HG03039 (cell line): ENCODE data around the gene FOSL1.

Experiments used
- ATAC-seq: cut with Tn5 transposase; IDR thresholded peaks from one replicate; pipeline ENCODE4 v1.9.1; 2021; ENCODE audit warnings: mild to moderate bottlenecking, moderate library complexity; ENCODE audit not compliant: unreplicated experiment

FOSL1 gene

DNA sequence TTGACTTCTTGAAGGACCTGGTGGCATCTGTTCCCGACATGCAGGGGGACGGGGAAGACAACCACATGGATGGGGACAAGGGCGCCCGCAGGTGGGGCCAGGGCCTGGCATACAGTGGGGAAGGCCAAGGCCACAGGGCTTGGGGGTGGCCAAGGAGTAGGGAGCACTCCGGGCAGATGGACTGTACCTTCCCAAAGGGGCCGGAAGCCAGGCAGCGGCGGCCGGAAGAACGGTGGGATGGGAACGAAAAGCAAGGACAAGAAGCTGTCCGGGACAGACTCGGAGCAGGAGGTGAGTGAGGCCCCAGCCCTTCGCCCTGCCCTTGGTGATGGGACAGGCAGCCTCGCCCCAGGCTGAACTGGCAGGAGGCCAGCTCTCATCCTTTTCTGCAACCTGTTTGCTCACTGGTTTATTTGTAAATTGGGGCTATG lies 20.2 kb upstream of the FOSL1 start:
- ATAC-seq: no peak

DNA sequence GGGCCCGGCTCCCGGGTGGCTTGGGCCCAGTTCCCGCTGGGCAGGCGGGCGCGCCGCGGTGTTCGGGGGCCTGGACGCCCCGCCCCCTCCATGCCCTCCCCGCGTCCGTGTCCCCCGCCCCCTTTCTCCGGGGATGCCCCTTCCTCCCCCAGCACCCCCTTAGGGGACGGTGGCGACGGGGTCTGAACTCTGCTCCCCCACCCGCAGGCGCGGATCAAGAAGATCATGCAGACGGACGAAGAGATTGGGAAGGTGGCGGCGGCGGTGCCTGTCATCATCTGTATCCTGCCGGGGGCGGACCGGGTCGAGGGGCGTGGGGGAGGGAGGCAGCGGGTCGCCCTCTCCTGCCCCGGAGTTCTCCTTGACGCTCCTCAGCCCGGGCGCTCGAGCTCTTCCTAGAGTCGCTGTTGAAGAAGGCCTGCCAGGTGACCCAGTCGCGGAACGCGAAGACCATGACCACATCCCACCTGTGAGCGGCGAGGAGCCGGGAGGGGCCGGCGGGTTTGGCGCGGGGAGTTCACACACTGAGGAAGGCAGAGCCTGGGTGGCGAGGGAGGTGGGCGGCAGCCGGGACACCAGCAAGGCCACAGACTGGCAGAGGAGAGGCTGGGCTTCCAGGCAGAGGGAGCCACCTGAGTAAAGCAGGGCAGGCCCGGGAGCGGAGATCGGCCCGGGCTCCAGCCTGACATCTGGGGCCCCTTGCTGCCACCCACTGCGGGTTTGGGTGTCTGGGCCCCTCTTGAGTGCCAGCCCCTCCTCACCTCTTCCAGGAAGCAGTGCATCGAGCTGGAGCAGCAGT lies 19.6 kb upstream of the FOSL1 start:
- ATAC-seq: peak; percentile 29

DNA sequence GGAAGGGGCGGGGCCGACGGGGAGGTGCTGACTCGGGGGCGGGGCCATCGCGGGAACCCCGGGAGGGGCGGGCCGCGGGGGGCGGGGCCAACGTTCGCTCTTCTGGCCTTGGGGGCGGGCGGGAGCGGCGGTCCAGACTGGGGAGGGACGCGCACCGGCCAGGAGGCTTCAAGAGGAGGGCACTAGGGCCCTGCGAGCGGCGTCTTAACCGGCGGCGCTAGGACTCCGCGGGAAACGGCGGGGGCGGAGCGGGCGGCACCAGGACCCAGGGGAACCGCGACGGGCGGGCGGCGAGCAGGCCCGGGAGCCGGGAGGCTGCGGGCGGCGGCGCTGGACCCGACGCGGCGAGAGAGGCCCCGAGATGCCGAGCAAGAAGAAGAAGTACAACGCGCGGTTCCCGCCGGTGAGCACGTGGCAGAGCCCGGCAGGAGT lies 19.0 kb upstream of the FOSL1 start, which contains the start of gene DRAP1:
Gene DRAP1, plus strand, starts transcription at position 286 of the 432 bp plus-strand sequence. Its CDS starts 76 bp downstream, at position 362.
- peak; percentile 74 for ATAC-seq

DNA sequence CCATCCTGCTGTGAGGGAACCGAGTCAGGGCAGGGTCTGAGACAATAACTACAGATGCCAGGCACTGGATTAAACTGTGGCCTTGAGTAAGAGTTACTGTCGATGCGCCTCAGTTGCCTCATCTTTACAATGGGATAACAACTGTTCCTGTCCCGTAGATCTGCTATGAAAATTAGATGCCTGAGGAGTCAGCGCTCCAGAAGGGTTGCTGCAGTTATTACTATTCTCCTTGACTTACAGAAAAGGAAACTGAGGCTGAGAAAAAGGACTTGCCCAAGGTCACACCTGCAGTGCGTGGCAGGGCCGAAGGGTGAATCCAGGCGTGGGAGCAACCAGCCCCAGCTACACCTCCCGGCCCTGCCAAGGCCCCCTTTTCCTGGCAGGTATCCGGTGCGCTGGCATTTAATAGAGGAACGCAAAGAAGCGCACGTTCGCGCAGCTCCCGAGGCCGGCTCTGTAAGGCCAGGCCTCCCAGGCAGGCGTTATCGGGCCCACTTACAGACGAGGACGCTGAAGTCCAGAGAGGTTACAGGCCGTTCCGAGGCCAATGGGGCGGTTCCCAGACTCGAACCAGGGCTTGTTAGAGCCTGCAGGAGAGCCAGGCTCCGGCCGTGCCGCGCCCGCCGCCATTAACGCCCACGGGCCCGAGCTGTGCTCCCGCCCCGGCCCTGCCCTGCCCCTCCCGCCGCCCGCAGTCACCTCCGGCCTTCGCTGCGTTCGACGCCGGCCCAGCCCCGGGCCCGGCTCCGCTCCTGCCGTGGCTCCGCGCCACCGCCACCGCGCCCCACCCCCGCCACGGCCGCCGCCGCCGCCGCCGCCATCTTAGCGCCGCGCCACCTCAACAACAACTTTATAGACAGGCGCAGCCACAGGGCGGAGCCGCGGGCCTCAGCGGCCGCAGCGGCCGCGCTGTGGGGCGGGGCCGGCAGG lies 18.3 kb upstream of the FOSL1 start, which contains the start of gene C11orf68:
Gene C11orf68, minus strand, starts transcription at position 852 of the 930 bp plus-strand sequence. Its CDS starts 31 bp downstream, at position 821.
- ATAC-seq: peak; percentile 48

DNA sequence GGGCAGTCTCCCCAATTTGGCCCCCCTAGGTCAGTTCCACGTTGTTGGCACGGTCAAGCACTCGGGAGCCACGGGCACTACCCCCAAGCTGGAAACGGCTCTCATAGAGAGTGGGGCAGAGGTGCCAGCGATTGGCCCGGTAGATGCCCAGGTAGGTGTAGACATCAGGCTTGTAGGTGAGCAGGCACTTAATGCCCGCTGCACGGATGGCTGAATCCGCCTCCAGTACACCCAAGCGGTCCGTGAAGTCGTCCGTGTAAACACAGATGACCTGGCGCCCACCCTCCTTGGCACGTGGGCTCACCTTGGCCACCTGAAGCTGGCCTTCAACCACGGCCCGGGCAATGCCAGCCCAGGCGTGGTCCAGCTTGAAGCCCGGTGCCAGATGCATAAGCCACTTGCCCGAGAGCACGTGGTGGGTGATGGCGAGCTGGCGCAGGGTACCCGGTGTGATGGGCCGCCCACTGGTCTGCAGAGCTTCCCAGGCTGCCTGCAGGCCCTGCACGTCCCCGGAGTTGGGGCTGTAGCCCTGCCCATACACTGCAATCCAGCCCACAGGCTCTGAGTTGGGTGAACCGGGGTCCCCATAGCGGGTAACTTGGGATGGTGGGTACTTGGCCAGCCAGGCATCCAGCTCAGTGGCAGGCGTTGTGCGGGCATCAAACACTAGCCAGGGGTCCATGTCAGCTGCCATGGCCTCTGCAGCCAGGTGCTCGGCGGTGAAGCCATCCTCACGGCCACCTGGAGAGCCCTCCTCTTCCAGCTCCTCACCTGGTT lies 17.4 kb upstream of the FOSL1 start:
- ATAC-seq: no peak

DNA sequence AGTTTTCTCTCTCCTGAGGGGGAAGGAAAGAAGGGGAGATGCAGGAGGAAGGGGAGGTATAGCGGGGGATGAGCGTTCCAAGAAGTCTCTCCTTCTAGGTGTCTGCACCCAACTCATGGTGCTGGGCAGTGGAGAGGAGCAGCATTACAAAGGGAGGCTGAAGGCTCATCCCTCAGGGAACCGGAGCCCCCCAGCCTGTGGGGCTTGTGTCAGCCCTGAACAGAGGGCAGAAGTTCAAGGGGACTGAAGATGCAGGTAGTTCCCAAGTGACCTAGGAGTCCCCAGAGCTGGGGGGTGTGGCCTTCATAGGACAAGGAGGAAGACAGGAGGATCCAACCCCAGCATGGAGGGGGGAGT lies 16.9 kb upstream of the FOSL1 start:
- no peak for ATAC-seq

DNA sequence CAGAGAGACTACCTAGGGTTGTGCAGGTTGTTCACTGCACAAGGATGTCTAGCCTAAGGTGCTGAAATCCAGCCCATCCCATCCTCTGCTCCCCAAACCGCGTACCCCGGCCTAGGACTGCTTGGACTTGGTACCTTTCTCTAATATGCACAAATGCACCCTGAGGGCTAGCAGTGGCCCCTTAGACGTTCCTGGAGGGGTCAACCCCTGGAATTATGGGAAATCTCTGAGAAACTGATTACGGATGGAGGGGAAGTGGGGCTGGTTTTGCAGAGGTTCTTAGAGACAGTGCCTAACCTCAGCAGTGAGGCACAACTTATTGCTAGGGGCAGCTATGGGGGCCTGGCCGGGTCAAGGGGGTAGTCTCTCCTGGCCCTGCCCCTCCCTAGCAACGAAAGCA lies 16.2 kb upstream of the FOSL1 start:
- no peak for ATAC-seq

DNA sequence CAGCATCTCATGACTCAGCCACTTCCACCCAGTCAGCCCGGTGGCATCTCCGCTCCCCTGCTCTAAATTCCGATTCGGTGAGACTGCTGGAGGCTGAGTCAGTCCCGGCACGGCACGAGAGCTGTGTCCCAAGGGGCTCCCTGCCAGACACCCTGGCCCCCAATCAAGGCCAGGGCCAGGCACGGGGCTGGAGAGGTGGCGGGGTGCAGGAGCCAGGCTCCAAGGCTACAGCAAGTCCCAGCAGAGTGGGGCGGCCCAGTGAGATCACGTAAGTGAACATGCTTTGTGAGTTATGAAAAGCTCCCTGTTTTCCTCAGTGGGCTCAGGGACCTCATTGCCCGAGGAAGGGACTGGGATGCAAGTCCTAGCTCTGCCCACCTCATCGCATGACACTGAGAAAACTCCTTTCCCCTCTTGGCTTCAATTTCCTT lies 15.6 kb upstream of the FOSL1 start:
- ATAC-seq: no peak

DNA sequence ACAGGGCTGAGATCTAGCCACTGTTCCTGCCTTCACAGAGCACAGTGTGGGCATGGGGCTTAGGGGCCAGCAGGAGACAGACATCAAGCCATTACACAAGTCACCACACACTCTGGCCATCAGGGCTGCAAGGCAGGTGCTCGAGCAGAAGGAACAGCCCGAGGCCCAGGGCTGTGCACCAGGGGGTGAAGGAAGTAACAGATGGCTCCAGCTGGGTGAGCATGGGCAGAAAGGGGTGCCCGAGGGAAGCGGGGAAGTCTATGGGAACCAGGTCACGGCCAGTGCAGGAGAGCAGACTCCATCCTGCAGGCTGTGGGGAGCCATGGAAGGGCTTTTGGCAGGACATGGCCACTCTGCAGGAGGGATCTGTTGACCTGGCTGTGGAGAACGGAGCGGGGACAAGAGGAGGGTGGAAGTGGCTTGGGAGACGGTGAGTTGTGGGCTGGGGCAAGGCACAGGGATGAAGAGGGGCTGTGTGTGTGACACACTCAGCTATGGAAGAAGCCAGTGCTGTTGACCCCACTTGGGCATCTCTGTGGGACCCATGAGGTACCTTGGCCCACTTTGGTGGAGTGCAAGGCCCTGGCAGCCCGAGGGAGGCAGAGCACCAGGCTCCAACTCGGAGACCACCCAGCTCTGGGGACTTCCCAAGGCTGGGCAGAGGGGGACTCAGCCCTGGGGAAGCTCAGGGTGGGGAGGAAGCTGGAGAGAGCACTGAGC lies 15.1 kb upstream of the FOSL1 start:
- no peak for ATAC-seq

DNA sequence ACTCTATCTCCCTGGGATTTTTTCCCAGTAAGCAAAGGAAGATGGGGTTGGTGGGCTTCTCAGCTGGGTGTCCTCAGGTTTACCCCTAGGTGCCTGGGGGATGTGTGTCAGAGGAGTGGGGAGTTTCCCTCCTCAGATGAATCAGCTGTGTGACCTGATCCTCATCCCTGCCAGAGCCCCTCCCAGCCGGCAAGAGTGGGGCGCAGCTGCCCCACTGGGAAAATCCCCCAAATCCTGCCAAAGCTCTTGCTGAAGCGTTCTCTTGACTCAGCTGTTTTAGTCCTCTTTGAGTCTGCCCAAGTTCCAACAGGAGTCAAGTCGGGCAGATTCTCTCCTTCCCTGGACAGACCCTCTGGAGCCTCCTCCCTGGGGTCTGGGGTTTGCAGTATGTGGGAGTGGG lies 12.7 kb upstream of the FOSL1 start:
- ATAC-seq: no peak

DNA sequence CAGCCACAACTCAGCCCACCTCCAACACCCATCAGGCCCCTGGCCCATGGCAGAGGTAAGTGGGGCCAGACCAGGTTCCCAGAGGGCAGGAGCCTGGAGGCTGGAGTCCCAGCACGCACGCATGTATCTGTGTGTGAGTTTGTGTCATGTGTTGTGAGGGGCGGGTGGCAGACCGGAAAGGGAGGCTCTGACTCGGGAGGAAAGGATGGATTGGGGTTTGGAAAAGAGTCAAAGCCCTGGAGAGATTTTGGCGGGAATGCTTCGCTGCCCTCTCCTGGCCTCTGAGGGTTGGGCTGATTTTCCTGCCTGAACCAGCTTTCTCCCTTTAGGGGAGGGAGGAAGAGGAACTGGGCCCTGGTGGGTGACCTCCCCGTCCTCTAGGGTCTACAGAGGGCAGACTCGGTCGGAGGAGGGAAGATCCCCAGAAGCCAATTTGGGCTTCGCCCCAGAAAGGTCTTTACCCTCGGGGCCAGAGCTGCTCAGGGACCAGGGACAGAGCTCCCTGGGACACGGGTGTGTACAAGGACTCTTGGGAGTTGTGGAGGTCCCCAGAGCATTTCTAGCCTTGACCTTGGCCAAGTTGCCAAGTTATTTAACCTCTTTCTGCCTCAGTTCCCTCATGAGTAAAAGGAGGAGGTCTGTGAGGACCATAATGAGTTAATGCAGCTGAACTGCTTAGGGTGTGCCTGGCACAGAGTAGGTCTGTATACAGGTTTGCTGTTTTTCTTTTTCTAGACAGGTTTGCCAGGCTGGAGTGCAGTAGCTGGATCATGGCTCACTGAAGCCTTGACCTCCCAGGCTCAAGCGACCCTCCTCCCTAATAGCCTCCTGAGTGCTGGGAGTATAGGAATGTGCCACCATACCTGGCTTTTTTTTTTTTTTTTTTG lies 11.7 kb upstream of the FOSL1 start:
- no peak for ATAC-seq

DNA sequence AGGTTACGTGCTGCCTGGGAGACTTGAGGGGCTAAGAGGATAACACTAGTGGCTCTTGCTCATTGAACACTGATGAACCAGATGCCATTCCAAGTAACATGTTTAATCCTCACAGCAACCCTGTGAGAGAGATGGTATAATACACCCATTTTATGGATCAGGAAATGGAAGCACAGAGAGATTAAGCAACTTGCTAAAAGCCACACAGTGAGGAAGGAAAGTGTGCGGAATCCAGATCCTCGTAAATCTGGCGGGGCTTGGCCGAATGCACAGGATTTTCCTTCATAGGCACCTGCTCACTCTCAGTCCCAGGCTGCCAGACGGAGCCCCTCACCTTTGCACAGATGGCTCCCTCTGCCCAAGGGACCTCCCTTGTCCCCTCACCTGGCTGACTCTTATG lies 7.7 kb upstream of the FOSL1 start:
- no peak for ATAC-seq

DNA sequence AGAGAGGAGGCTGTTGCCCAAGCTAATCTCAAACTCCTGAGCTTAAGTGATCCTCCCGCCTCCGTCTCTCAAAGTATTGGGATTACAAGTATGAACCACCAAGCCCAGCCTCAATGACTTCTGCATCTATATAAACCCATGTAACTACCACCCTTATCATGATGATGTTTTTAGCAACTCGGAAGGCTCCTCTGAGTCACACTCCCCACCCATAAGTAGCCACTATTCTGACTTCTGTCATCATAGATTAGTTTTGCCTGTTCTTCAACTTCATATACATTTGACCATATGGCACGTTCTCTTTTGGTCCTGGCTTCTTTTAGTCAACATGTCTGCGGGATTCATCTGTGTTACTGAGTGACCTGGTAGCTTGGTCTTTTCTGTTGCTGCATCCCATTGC lies 6.4 kb upstream of the FOSL1 start:
- no peak for ATAC-seq

DNA sequence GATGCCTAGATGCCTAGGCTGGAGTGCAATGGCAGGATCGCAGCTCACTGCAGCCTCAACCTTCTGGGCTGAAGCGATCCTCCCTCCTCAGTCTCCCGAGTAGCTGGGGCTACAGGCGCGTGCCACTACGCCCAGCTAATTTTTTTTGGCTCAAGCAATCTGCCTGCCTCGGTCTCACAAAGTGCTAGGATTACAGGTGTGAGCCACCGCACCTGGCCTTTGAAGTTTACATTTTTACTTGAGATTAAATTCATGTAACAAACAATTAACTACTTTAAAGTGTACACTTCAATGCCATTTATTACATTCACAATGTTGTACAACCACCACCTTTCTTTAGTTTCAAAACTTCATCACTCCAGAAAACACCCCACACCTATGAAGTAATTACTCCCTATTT lies 3.5 kb upstream of the FOSL1 start:
- ATAC-seq: no peak

DNA sequence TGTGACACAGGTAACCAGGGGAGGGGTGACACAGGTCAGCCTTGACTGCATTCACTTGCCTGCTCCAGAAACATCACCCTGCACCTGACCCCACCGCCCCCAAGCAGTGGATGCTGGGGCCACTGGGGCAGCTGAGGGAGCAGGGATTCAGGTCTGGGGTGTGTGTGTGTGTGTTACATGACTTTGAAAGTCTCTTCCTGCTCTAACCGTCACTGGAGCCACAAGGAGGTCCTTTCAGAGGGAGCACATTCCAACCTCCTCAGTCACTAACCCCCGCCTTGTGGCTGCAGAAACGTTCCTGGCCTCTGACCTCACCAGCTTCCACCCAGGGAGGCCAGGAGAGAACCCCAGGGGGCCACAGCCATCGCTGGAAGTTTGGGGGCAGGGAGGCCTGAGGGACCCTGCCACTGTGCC lies 2.9 kb upstream of the FOSL1 start:
- no peak for ATAC-seq

DNA sequence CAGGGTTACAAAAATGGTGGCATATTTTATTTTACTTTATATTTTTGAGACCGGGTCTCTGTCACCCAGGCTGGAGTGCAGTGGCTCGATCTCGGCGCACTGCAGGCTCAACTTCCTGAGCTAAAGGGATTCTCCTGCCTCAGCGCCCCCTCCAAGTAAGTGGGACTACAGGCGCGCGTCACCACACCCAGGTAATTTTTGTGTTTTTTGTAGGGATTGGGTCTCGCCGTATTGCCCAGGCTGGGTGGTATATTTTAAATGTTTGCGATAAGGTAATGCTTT lies 652 bp upstream of the FOSL1 start:
- no peak for ATAC-seq

DNA sequence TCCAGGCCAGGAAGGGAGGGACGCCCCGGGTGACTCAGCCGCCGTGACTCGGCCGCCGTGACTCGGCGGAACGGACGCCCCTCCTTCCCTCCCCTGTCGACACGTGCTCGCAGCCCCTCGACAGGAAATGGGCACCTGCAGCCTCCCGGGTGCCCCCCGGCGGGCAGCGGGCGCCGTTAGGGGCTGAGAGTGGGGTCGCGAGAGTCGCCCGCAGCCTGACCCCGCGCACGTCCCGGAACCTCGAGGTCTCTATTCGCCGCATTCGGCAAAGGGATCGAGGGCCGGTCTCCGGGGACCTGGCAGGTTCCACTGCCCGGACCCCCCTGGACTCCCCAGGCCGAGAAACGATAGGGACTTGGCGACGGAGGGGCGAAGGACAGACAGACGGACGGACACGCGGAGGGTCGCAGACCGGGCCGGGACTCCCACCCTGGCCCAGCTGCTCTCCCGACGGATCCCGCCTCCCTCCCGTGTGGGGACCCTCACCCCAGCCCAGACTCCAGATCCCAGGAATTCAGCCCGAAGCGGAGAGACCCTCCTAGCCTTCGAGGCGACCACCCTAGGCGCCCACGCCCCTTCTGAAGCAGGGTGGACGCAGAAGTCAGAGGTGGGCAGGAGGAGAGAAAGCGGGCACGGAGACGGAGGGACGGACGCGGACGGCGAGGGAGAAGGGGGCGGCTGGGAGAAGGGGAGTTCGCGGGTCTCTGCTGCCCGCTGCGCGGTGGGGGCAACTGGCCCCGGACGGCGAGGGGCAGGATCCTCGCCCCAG lies 648 bp downstream of the FOSL1 start:
- no peak for ATAC-seq

DNA sequence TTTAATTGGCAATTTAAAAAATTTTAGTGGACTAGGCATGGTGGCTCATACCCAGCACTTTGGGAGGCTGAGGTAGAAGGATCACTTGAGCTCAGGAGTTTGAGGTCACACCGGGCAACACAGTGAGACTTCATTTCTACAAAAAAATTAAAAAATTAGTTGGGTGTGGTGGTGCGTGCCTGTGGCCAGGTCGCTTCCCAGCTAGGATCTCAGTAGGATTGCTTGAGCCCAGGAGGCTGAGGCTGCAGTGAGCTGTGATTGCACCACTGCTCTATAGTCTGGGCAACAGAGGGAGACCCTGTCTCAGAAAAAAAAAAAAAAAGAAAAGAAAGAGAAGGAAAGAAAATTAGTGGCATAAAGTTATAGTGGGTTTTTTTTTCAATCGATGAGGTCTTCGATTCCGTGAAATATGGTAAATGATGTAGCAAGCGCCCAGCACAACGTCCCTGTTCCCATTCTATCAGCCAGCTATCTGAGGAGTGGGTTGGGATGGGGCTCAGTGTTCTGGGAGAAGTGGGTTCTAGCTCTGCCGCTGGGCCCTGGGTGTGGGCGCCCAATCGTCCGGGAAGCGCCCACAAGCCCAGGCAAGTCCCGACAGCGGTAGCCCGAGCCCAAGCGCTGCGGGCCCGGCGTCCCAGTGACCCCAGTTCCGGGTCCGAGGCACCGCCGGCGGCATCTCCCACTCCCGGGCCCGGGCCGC lies 1.4 kb downstream of the FOSL1 start:
- no peak for ATAC-seq
